ENCODE measurements around the gene PLEKHG5.

DNA sequence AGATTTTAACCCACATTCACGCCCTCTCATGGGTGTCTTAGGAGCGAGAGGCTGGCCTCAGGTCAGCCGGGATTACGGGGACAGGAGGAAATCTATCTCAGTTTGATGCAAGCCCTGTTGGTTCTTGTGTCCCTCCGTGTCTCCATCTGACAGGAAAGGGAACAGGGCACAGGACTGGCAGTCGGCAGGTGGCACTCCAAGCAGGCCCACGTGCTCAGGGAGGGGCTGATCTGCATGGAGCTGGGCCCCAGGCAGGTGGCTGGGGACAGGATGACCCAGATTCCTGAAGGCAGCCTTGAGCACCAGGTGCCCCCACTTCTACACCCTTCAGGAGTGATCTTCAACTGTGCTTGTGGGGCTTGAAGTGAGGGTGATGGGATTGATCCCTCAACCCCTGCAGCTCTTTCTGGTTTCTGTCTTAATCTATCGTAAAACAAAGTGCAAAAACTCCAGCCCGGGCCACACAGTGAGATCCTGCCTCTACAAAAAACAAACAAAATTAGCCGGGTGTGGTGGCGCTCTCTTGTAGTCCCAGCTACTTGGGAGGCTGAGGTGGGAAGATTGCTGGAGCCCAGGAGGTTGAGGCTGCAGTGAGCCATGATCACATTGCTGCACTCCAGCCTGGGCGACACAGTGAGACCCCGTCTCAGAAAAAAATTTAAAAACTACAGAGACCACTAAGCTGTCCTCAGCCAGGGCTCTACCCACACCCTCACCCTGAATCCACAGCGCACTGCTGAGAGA is 8.3 kb downstream of the PLEKHG5 start:
- TF ChIP-seq, protein P1, sequence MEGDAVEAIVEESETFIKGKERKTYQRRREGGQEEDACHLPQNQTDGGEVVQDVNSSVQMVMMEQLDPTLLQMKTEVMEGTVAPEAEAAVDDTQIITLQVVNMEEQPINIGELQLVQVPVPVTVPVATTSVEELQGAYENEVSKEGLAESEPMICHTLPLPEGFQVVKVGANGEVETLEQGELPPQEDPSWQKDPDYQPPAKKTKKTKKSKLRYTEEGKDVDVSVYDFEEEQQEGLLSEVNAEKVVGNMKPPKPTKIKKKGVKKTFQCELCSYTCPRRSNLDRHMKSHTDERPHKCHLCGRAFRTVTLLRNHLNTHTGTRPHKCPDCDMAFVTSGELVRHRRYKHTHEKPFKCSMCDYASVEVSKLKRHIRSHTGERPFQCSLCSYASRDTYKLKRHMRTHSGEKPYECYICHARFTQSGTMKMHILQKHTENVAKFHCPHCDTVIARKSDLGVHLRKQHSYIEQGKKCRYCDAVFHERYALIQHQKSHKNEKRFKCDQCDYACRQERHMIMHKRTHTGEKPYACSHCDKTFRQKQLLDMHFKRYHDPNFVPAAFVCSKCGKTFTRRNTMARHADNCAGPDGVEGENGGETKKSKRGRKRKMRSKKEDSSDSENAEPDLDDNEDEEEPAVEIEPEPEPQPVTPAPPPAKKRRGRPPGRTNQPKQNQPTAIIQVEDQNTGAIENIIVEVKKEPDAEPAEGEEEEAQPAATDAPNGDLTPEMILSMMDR (IDR thresholded peaks at IDR 0.05; ENCODE audit: low read depth, low read length, missing input control) = no peak
- TF ChIP-seq, protein P2, sequence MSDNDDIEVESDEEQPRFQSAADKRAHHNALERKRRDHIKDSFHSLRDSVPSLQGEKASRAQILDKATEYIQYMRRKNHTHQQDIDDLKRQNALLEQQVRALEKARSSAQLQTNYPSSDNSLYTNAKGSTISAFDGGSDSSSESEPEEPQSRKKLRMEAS (IDR thresholded peaks at IDR 0.05) = no peak
- TF ChIP-seq, protein P3, sequence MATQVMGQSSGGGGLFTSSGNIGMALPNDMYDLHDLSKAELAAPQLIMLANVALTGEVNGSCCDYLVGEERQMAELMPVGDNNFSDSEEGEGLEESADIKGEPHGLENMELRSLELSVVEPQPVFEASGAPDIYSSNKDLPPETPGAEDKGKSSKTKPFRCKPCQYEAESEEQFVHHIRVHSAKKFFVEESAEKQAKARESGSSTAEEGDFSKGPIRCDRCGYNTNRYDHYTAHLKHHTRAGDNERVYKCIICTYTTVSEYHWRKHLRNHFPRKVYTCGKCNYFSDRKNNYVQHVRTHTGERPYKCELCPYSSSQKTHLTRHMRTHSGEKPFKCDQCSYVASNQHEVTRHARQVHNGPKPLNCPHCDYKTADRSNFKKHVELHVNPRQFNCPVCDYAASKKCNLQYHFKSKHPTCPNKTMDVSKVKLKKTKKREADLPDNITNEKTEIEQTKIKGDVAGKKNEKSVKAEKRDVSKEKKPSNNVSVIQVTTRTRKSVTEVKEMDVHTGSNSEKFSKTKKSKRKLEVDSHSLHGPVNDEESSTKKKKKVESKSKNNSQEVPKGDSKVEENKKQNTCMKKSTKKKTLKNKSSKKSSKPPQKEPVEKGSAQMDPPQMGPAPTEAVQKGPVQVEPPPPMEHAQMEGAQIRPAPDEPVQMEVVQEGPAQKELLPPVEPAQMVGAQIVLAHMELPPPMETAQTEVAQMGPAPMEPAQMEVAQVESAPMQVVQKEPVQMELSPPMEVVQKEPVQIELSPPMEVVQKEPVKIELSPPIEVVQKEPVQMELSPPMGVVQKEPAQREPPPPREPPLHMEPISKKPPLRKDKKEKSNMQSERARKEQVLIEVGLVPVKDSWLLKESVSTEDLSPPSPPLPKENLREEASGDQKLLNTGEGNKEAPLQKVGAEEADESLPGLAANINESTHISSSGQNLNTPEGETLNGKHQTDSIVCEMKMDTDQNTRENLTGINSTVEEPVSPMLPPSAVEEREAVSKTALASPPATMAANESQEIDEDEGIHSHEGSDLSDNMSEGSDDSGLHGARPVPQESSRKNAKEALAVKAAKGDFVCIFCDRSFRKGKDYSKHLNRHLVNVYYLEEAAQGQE (IDR thresholded peaks at IDR 0.05) = no peak
- TF ChIP-seq YY1 (IDR thresholded peaks at IDR 0.05) = no peak
- TF ChIP-seq, protein P4, sequence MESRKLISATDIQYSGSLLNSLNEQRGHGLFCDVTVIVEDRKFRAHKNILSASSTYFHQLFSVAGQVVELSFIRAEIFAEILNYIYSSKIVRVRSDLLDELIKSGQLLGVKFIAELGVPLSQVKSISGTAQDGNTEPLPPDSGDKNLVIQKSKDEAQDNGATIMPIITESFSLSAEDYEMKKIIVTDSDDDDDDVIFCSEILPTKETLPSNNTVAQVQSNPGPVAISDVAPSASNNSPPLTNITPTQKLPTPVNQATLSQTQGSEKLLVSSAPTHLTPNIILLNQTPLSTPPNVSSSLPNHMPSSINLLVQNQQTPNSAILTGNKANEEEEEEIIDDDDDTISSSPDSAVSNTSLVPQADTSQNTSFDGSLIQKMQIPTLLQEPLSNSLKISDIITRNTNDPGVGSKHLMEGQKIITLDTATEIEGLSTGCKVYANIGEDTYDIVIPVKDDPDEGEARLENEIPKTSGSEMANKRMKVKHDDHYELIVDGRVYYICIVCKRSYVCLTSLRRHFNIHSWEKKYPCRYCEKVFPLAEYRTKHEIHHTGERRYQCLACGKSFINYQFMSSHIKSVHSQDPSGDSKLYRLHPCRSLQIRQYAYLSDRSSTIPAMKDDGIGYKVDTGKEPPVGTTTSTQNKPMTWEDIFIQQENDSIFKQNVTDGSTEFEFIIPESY (IDR thresholded peaks at IDR 0.05) = no peak
- no peak for TF ChIP-seq JUND (IDR thresholded peaks at IDR 0.05)
- no peak for TF ChIP-seq TAF1 (conservative IDR thresholded peaks at IDR 0.05)
- no peak for TF ChIP-seq RAD21 (IDR thresholded peaks at IDR 0.05)
- TF ChIP-seq, protein P5, sequence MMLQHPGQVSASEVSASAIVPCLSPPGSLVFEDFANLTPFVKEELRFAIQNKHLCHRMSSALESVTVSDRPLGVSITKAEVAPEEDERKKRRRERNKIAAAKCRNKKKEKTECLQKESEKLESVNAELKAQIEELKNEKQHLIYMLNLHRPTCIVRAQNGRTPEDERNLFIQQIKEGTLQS (IDR thresholded peaks at IDR 0.05) = no peak
- no peak for TF ChIP-seq SP1 (IDR thresholded peaks at IDR 0.05)
